Mesendoderm (in vitro differentiated cells): ENCODE measurements around the gene CACNA1C.

Experiments
- DNase-seq: peaks from one replicate; pipeline ENCODE4 v3.0.0; 2013
- H2AK5ac ChIP-seq: 2 replicates; pipeline ENCODE4 v1.6.1; 2013; ENCODE audit warnings: low read length, inconsistent platforms
- H2BK120ac ChIP-seq: 2 replicates; pipeline ENCODE4 v1.6.1; 2013; ENCODE audit warnings: low read depth, mild to moderate bottlenecking, low read length, moderate library complexity, mixed read lengths
- H2BK15ac ChIP-seq: replicated peaks from 2 replicates; pipeline ENCODE4 v1.6.1; 2013; ENCODE audit warnings: low read depth, mild to moderate bottlenecking, moderate library complexity
- H2BK5ac ChIP-seq: 2 replicates; pipeline ENCODE4 v1.6.1; 2013; ENCODE audit warnings: low read length, inconsistent platforms
- H3K18ac ChIP-seq: 2 replicates; pipeline ENCODE4 v1.6.1; 2013; ENCODE audit warnings: mild to moderate bottlenecking, low read length, mixed read lengths
- H3K23ac ChIP-seq: one replicate; pipeline ENCODE4 v1.6.1; 2013; ENCODE audit warnings: low read length
- H3K27ac ChIP-seq: 2 replicates; pipeline ENCODE4 v1.5.1; 2013; ENCODE audit warnings: low read depth, mild to moderate bottlenecking, inconsistent platforms, low read length, moderate library complexity
- H3K27me3 ChIP-seq: 2 replicates; pipeline ENCODE4 v1.6.1; 2013; ENCODE audit warnings: low read length, control low read depth, mild to moderate bottlenecking, inconsistent platforms; ENCODE audit not compliant: insufficient read depth, poor library complexity
- H3K36me3 ChIP-seq: 2 replicates; pipeline ENCODE4 v1.6.1; 2013; ENCODE audit warnings: low read length, inconsistent platforms; ENCODE audit not compliant: control insufficient read depth, insufficient read depth
- H3K4ac ChIP-seq: one replicate; pipeline ENCODE4 v1.6.1; 2013; ENCODE audit warnings: low read depth, mild to moderate bottlenecking, low read length, moderate library complexity
- H3K4me1 ChIP-seq: 2 replicates; pipeline ENCODE4 v1.6.1; 2013; ENCODE audit warnings: low read depth, low read length, inconsistent platforms; ENCODE audit not compliant: control insufficient read depth
- H3K4me2 ChIP-seq: 2 replicates; pipeline ENCODE4 v1.6.1; 2013; ENCODE audit warnings: low read length
- H3K4me3 ChIP-seq: 2 replicates; pipeline ENCODE4 v1.5.1; 2013; ENCODE audit warnings: mild to moderate bottlenecking, low read length
- H3K56ac ChIP-seq: one replicate; pipeline ENCODE4 v1.6.1; 2013; ENCODE audit warnings: low read length
- H3K79me1 ChIP-seq: 2 replicates; pipeline ENCODE4 v1.6.1; 2013; ENCODE audit warnings: low read length, inconsistent platforms
- H3K79me2 ChIP-seq: 2 replicates; pipeline ENCODE4 v1.6.1; 2013; ENCODE audit warnings: mild to moderate bottlenecking, low read length; ENCODE audit not compliant: control insufficient read depth, insufficient read depth
- H3K9ac ChIP-seq: 2 replicates; pipeline ENCODE4 v1.6.1; 2013; ENCODE audit warnings: low read length, inconsistent platforms
- H4K5ac ChIP-seq: one replicate; pipeline ENCODE4 v1.6.1; 2013; ENCODE audit warnings: low read length
- H4K8ac ChIP-seq: one replicate; pipeline ENCODE4 v1.6.1; 2013; ENCODE audit warnings: low read depth, mild to moderate bottlenecking, control low read depth, low read length, moderate library complexity
- WGBS: extraction: QIAGEN DNeasy Blood & Tissue Kit; methylation state at CpG from one replicate; pipeline ENCODE4 v1.1.7; 2013; ENCODE audit warnings: low lambda C conversion rate, missing lambda C conversion rate; ENCODE audit not compliant: insufficient coverage; ENCODE audit errors: extremely low coverage; 5-methylcytosine and 5-hydroxymethylcytosine counted together

Gene CACNA1C

GRCh38 chr12:2743478-2743877, 690.7 kb downstream of the CACNA1C start:
- H3K79me1 ChIP-seq, result no peaks in the 10 kb centered on the region
- H3K4me2 ChIP-seq, result no peak overlapping the region
- no peak overlapping the region for H3K9ac ChIP-seq
- H3K27me3 ChIP-seq, result no peaks in the 10 kb centered on the region
- no CpG with 5 or more reads among the region's 6 CpGs for WGBS
- H2BK120ac ChIP-seq, result no peak overlapping the region
- H4K8ac ChIP-seq, result no peak overlapping the region
- H3K23ac ChIP-seq, result no peak overlapping the region
- no peak overlapping the region for H3K4ac ChIP-seq
- H2AK5ac ChIP-seq, result no peak overlapping the region
- H3K4me3 ChIP-seq, result no peak overlapping the region
- H3K18ac ChIP-seq, result no peak overlapping the region
- no peaks in the 10 kb centered on the region for H3K36me3 ChIP-seq
- H3K79me2 ChIP-seq, result no peaks in the 10 kb centered on the region
- no peak overlapping the region for H4K5ac ChIP-seq
- H2BK15ac ChIP-seq, result no peak overlapping the region
- DNase-seq, result no peak
- H2BK5ac ChIP-seq, result no peak overlapping the region
- no peaks in the 10 kb centered on the region for H3K4me1 ChIP-seq
- no peak overlapping the region for H3K56ac ChIP-seq
- H3K27ac ChIP-seq, result no peak overlapping the region

- H2BK15ac ChIP-seq, result no peak overlapping the region
- H3K4me1 ChIP-seq, result no peaks in the 10 kb centered on the region
- H4K8ac ChIP-seq, result no peak overlapping the region
- no peak overlapping the region for H3K4ac ChIP-seq
- no CpG with 5 or more reads among the region's 2 CpGs for WGBS
- H3K36me3 ChIP-seq, result no peaks in the 10 kb centered on the region
- H4K5ac ChIP-seq, result no peak overlapping the region
- H2BK5ac ChIP-seq, result no peak overlapping the region
- no peaks in the 10 kb centered on the region for H3K79me2 ChIP-seq
- no peak overlapping the region for H2BK120ac ChIP-seq
- no peaks in the 10 kb centered on the region for H3K79me1 ChIP-seq
- H3K4me2 ChIP-seq, result no peak overlapping the region
- H3K56ac ChIP-seq, result no peak overlapping the region
- no peak overlapping the region for H3K18ac ChIP-seq
- H3K23ac ChIP-seq, result no peak overlapping the region
- no peak overlapping the region for H3K9ac ChIP-seq
- H3K27me3 ChIP-seq, result no peaks in the 10 kb centered on the region
- DNase-seq, result no peak
- H3K4me3 ChIP-seq, result no peak overlapping the region
- no peak overlapping the region for H2AK5ac ChIP-seq
- H3K27ac ChIP-seq, result no peak overlapping the region
These were observed 692.9 kb downstream of the CACNA1C start for GRCh38 chr12:2745655-2746054.
